Hepatocyte (in vitro differentiated cells): ENCODE measurements around the gene ESD.

ENCODE experiments used
- CTCF ChIP-seq: fragments of 200-600 bp; sonication (generic); IDR thresholded peaks from 2 replicates; pipeline ENCODE4 v1.5.1; 2016; ENCODE audit warnings: antibody characterized with exemption, mild to moderate bottlenecking; ENCODE audit not compliant: poor library complexity
- EZH2 ChIP-seq: fragments of 200-600 bp; sonication (generic); IDR thresholded peaks from 2 replicates; pipeline ENCODE4 v1.6.1; 2016; ENCODE audit warnings: antibody characterized with exemption, mild to moderate bottlenecking, borderline replicate concordance

DNA sequence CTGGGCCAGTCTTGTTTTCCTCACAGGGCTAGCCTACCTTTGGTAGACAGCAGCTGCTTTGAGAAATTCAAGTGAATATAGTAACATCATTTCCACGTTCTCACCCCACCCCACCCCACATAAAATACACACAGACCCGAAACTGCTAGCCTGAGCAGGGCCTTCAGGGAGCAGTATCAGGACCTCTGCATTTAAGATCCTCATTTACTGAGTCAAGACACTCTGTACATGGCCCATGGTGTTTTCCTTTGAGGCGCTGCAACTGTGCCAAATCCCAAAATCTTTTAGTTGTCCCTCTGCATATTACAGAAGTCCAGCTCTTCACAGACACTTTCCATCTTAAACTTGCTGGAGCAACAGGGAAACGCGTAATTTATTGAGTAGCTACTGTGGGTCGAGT, 43.0 kb downstream of the ESD start:
- TF ChIP-seq EZH2 (no peak), CTCF (no peak)
